Measurements from ENCODE around the gene PDHX. TPM values are rescaled to one million over a fixed set of nuclear protein-coding genes. Genes with fewer than 3 reads are reported as not detected.

The PDHX gene
- 34.9 and 35.3 TPM in 2 replicates for total RNA-seq

GRCh38 chr11:34916015-34916842 is at the start of gene PDHX, which contains the start of gene APIP:
TSS of gene PDHX (plus strand) at chr11:34916618. CDS start at chr11:34916656, 38 bp downstream.
TSS of gene APIP (minus strand) at chr11:34916379. CDS start at chr11:34916284, 95 bp downstream.

Other genes starting within 250 kb of the PDHX start
- gene APIP, start 239 bp upstream of the PDHX start, total RNA-seq: 17.1 and 17.7 TPM in 2 replicates
- 241 and 1,323 TPM in 2 replicates for gene CD44, start 222.6 kb downstream of the PDHX start, total RNA-seq